GM12873 (cell line): ENCODE results near the gene MLF2.

Experiments
- TF ChIP-seq, protein P1 (sequence below): IDR thresholded peaks from 2 replicates; pipeline ENCODE4 v1.5.1; 2012; ENCODE audit warnings: low read depth, mild to moderate bottlenecking, moderate library complexity, low read length, control low read depth; ENCODE audit not compliant: insufficient read depth; ENCODE audit errors: missing control alignments

The MLF2 gene

DNA sequence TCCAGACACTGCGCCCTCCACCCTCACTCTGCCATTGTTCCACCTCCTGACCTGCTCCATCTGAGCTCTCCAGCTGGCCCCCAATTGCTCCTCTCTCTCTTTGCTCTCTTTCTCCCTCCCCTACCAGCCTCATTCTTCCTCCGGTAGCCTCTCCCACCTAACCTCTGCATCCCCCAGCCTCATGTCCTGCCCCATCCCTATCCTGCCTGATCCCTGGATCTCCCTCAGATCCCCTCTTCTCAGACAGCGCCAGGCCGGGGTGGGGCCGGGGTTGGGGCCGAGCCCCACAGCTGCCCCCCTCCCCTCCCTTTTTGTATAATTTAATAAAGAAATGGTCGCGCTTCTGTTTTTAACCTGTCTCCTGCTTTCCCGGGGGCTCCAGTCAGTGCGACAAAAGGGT is 17.7 kb upstream of the MLF2 start:
- TF ChIP-seq, protein P1, sequence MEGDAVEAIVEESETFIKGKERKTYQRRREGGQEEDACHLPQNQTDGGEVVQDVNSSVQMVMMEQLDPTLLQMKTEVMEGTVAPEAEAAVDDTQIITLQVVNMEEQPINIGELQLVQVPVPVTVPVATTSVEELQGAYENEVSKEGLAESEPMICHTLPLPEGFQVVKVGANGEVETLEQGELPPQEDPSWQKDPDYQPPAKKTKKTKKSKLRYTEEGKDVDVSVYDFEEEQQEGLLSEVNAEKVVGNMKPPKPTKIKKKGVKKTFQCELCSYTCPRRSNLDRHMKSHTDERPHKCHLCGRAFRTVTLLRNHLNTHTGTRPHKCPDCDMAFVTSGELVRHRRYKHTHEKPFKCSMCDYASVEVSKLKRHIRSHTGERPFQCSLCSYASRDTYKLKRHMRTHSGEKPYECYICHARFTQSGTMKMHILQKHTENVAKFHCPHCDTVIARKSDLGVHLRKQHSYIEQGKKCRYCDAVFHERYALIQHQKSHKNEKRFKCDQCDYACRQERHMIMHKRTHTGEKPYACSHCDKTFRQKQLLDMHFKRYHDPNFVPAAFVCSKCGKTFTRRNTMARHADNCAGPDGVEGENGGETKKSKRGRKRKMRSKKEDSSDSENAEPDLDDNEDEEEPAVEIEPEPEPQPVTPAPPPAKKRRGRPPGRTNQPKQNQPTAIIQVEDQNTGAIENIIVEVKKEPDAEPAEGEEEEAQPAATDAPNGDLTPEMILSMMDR, result no peak

DNA sequence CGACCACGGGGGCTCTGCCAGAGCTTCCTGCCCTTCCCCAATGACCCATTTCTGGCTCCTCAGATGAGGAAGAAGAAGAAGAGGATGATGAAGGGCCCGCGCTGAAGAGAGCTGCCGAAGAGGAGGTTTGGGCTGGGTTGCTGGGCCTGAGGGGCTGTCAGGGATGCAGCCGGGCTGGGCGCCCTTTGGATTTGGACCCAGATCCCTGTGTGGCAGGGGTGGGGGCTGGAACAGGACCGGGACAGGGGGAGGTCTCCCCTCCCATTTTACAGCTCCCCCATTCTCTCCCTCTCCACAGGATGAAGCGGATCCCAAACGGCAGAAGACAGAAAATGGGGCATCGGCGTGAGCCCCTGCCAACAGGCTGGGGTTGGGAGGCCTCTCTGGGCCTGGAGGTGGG is 17.2 kb upstream of the MLF2 start:
- TF ChIP-seq, protein P1, result no peak

DNA sequence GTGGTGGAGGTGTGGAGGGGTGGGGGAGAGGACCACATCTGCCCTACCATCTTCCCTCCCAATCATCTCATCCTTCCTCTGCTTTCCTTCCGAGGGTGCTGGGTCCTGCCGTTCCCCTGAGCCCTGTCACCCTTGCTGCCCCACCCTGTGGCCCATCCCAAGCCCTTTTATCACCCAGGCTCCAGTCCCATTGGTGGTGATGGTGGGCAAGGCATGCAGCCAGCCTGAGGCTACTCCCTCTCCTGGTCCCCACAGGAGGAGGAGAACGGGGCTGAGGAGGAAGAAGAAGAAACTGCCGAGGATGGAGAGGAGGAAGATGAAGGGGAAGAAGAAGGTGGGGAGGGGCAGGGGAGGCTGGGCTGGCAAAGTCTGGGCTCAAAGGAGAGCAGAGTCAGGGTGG is 16.7 kb upstream of the MLF2 start:
- TF ChIP-seq, protein P1, result no peak

DNA sequence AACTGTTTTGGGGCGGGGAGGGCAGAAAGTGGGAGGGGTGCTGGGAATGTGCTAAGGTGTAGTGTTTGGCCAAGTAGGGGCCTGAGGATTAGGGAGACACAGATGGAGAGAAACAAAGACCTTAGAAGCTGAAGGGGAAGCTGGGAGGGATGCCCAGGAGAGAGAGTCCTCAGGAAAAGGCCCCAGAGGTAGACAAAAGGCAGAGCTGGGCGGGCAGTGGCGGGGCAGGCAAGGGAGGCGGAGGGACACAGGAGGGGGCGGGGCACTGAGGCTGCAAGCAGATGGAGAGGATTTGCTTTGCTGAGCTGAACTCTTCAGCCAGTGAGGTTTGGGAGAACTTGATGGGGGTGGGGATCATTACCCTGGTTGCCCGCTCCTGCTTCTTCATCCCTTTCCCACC is 16.0 kb upstream of the MLF2 start:
- TF ChIP-seq, protein P1, result no peak

DNA sequence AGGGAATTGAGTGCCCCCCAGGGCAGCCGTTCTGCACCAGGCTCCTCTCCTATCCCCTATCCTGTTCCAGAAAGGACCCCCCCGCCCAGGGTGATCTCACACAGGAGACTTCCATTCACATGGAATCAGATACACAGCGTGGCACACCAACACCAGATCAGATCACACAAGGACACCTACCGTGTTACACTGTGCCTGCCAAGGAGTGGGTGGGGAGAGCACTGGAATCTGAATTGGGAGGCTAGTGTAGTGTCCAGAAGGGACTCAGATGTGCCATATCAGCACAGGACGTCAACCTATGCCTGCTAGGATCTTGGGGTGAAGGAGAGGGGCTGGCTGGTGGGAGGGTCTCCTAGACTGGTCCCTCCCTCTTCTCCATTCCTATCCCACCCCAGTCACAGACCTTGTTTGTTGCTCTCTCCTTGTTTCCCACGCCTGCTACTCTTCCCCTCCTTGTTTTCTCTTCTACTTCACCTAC is 15.5 kb upstream of the MLF2 start:
- TF ChIP-seq, protein P1, result no peak

DNA sequence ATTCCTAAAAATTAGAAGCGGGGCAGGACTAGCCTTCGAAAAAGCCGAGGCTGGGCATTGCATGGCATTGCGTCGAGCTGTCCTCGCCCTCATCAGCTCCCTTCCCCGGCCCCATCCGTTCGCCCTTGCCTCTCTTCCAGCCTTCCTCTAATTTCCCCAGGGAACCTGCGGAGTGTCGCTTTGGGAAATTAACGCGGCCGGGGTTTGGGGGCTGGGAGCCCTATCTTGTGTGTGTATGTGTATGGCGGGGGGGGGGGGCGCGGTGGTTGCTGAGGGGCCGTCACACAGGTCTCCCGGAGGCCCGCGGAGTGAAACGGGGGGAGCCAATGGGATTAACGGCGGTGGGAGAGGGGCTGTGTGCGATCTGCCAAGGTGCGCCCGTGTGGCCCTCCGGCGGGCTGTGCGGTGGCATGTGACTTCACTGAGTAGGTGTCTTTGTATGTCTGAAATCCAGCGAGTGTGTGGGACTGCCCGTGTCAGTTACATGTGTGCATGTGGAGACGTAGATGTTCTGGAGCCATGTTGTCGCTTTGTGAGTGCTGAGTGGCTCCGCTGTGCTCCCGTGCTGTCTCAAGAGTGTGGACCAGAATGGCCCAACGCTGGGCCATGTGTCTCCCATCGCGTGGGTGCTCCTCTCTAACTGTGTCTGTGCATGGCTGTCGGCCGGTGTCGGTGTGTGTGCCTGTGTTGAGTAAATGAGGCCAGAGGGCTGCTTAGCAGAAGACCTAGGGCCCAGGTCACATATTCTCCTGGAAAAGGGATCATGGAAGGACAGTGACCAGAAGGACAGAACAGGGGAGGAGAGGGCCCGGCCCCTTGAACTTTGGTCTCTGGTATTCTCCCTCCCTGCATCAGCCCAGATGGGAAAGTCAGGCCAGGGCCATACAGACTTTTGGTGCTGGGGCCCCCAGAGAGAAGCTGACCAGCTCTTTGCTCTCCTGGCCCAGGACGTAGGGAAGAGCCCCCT is 14.7 kb upstream of the MLF2 start:
- TF ChIP-seq, protein P1, result no peak

DNA sequence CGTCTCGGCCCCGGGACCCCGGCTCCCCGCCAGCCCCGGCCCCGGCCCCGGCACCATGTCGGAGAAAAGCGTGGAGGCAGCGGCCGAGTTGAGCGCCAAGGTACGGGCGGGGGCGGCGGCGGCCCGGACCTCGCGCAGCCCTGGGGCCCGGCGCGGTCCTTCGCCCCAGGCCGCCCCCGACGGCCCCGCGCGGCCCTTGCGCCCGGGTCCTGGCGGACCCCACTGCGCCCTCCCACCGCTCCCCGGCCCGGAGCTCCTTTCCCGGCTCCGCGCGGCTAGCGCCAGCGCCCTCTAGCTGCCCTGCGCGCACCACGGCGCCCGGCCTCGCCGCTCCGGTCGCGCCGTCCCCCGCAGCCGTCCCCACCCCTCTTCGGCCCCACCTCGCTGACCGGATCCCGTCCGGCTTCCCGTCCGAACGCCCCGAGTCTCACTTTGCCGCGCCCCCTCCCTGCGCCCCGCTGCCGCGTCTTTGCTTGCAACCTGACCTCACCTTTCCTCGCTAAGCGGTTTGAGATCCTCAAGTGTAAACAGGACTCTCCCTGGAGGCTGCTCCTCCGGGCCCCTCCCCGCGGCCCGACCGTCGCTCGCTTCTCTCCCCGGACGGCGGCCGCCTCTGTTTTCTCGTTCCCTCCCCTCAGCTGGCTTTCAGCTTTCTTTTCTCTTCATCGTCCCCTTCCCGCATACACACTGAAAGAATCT is 13.9 kb upstream of the MLF2 start:
- TF ChIP-seq, protein P1, result peak; percentile 65
